Endothelial cell of umbilical vein (primary cell): ENCODE data around the gene SMARCD2. TPM values are rescaled to one million over a fixed set of nuclear protein-coding genes. Genes with fewer than 3 reads are reported as not detected.

ENCODE experiments used
- BruUV-seq: library from RNA; stranded (reverse); fragments of 400-500 nt; replicated peaks from 2 replicates; lab custom pipeline; 2021; lab: Mats Ljungman, UMichigan
- CTCF ChIA-PET: fragments of 300-600, 350-600 bp; sonication (Branson Sonifier 250); formaldehyde crosslinking; loops from one replicate; lab custom pipeline; 2021; ENCODE audit warnings: antibody characterized with exemption, inconsistent platforms; lab: Charles Lee
- POLR2A ChIA-PET: fragments of 300-600, 350-600 bp; sonication (Branson Sonifier 250); formaldehyde crosslinking; loops from one replicate; lab custom pipeline; 2021; ENCODE audit warnings: antibody characterized with exemption, inconsistent platforms; lab: Charles Lee
- DNase-seq: peaks from one replicate; pipeline ENCODE4 v3.0.0-alpha.2; 2011; ENCODE audit warnings: low read depth, low spot score
- FAIRE-seq: peaks from 2 replicates; lab custom pipeline; 2011; peaks lifted over from hg19 to GRCh38; lab: Jason Lieb, UNC
- H2AFZ ChIP-seq: 2 replicates; pipeline ENCODE4 v1.6.0; 2012; ENCODE audit warnings: low read depth, low read length, control low read depth, inconsistent platforms
- H3K27ac ChIP-seq: 2 replicates; pipeline ENCODE4 v1.5.1; 2011; ENCODE audit warnings: low read depth, mild to moderate bottlenecking, control low read depth, low read length, moderate library complexity; ENCODE audit not compliant: insufficient read depth
- H3K27me3 ChIP-seq, 2 experiments: 2 replicates each; pipeline versions ENCODE4 v1.6.0 to v1.6.1; 2011; ENCODE audit warnings: low read length in 2 of 2, mixed read lengths in 1 of 2; ENCODE audit not compliant: control insufficient read depth in 2 of 2, insufficient read depth in 2 of 2
- H3K36me3 ChIP-seq, 2 experiments: 2 replicates in 1 of 2; 3 replicates in 1 of 2; pipeline ENCODE4 v1.5.1; 2011; ENCODE audit warnings: low read length in 2 of 2, mild to moderate bottlenecking in 1 of 2, moderate library complexity in 1 of 2; ENCODE audit not compliant: control insufficient read depth in 2 of 2, insufficient read depth in 2 of 2; ENCODE audit errors: extremely low read depth in 1 of 2
- H3K4me1 ChIP-seq: 3 replicates; pipeline ENCODE4 v1.5.1; 2011; ENCODE audit warnings: mild to moderate bottlenecking, low read length; ENCODE audit not compliant: control insufficient read depth, insufficient read depth; ENCODE audit errors: extremely low read depth
- H3K4me2 ChIP-seq: 2 replicates; pipeline ENCODE4 v1.6.1; 2011; ENCODE audit warnings: low read length, control low read depth, mixed read lengths; ENCODE audit not compliant: insufficient read depth
- H3K4me3 ChIP-seq, 3 experiments: fragments of 200-600 bp in 1 of 3; sonication (generic), shearing (Covaris generic) in 1 of 3; replicated peaks in 1 of 3; 2 replicates each; pipeline ENCODE4 v1.5.1; 2011 to 2016; ENCODE audit warnings: control low read depth in 3 of 3, low read length in 3 of 3, mild to moderate bottlenecking in 2 of 3, inconsistent platforms in 1 of 3, low read depth in 1 of 3, moderate library complexity in 1 of 3; ENCODE audit not compliant: insufficient read depth in 1 of 3
- H3K79me2 ChIP-seq: 2 replicates; pipeline ENCODE4 v1.6.0; 2012; ENCODE audit warnings: low read length, inconsistent platforms; ENCODE audit not compliant: control insufficient read depth, insufficient read depth
- H3K9ac ChIP-seq: replicated peaks from 2 replicates; pipeline ENCODE3; 2011; ENCODE audit warnings: low read length, control low read depth; ENCODE audit not compliant: insufficient read depth; ENCODE audit errors: extremely low read depth
- H3K9me1 ChIP-seq: replicated peaks from 3 replicates; pipeline ENCODE4 v1.6.0; 2011; ENCODE audit warnings: mild to moderate bottlenecking, low read length; ENCODE audit not compliant: control insufficient read depth, insufficient read depth; ENCODE audit errors: extremely low read depth
- H3K9me3 ChIP-seq: replicated peaks from 2 replicates; pipeline ENCODE4 v1.5.1; 2012; ENCODE audit warnings: low read length, inconsistent platforms; ENCODE audit not compliant: control insufficient read depth, insufficient read depth
- H4K20me1 ChIP-seq: replicated peaks from 2 replicates; pipeline ENCODE3; 2011; ENCODE audit warnings: mild to moderate bottlenecking, low read length; ENCODE audit not compliant: control insufficient read depth, insufficient read depth; ENCODE audit errors: extremely low read depth
- EZH2 ChIP-seq: IDR thresholded peaks from 2 replicates; pipeline ENCODE4 v1.6.1; 2012; ENCODE audit warnings: borderline replicate concordance, low read depth, mild to moderate bottlenecking, moderate library complexity, low read length, inconsistent platforms; ENCODE audit not compliant: severe bottlenecking
- FOS ChIP-seq: IDR thresholded peaks from 2 replicates; pipeline ENCODE4 v1.6.1; 2011; ENCODE audit warnings: mild to moderate bottlenecking, low read length, moderate library complexity, borderline replicate concordance; ENCODE audit not compliant: insufficient read depth
- GATA2 ChIP-seq: IDR thresholded peaks from 2 replicates; pipeline ENCODE4 v1.7.0; 2011; ENCODE audit warnings: low read depth, mild to moderate bottlenecking, moderate library complexity, mixed read lengths, low read length; ENCODE audit not compliant: insufficient read length, insufficient read depth
- JUN ChIP-seq: IDR thresholded peaks from 2 replicates; pipeline ENCODE4 v1.6.1; 2011; ENCODE audit warnings: borderline replicate concordance, low read depth; ENCODE audit not compliant: insufficient read length, insufficient read depth
- MYC ChIP-seq: IDR thresholded peaks from one replicate; pipeline ENCODE4 v1.6.1; 2011; ENCODE audit warnings: mild to moderate bottlenecking, low read depth, low read length
- POLR2A ChIP-seq: IDR thresholded peaks from 2 replicates; pipeline ENCODE4 v1.6.1; 2012; ENCODE audit warnings: low read depth, mild to moderate bottlenecking, control low read depth, low read length
- POLR2AphosphoS5 ChIP-seq: IDR thresholded peaks from 2 replicates; pipeline ENCODE4 v1.6.1; 2012; ENCODE audit warnings: low read depth, mild to moderate bottlenecking, control low read depth, low read length, moderate library complexity; ENCODE audit not compliant: insufficient read depth
- dilution Hi-C: fragments of 300-500 bp; cut with MboI; formaldehyde crosslinking; loops from one replicate; pipeline ENCODE4 v1.15.0; 2019; ENCODE audit warnings: low sequenced_read_pairs; ENCODE audit not compliant: extremely low pct_ligation_motif_present
- intact Hi-C: fragments of 100-400 bp; cut with micrococcal nuclease; formaldehyde crosslinking; loops from one replicate; pipeline ENCODE4 v1.10.0; 2022
- polyA plus RNA-seq, 4 experiments: library from polyadenylated mRNA; depleted of rRNA in 3 of 4; stranded (reverse) in 3 of 4; unstranded in 1 of 4; fragments of >200 nt; gene quantifications; 2 replicates each; pipeline versions ENCODE4 v1.2.1 to v1.2.3, GENCODE V29; 2011 to 2012; ENCODE audit warnings: missing spikeins in 1 of 4
- total RNA-seq: library from RNA; stranded (reverse); gene quantifications from 2 replicates; pipeline ENCODE4 v1.2.3, GENCODE V29; 2021
- TF ChIP-seq, protein P1 (sequence below), 2 donors: IDR thresholded peaks; 1 replicate in 1 of 2; 2 replicates in 1 of 2; pipeline ENCODE4 v1.5.1; 2011; ENCODE audit warnings: low read length in 2 of 2, mild to moderate bottlenecking in 2 of 2, moderate library complexity in 2 of 2, control low read depth in 1 of 2, inconsistent platforms in 1 of 2, low read depth in 1 of 2; ENCODE audit not compliant: insufficient read depth in 1 of 2; ENCODE audit errors: extremely low read depth in 1 of 2
- TF ChIP-seq, protein P2 (sequence below): IDR thresholded peaks from 2 replicates; pipeline ENCODE4 v1.6.1; 2011; ENCODE audit not compliant: insufficient read depth, insufficient read length

Gene SMARCD2
- total and polyA plus RNA-seq, 2 donors (not counting 3 experiments of a cell fraction or from before 2014, with no cell fraction given), result 51.2 to 55.7 TPM

DNA sequence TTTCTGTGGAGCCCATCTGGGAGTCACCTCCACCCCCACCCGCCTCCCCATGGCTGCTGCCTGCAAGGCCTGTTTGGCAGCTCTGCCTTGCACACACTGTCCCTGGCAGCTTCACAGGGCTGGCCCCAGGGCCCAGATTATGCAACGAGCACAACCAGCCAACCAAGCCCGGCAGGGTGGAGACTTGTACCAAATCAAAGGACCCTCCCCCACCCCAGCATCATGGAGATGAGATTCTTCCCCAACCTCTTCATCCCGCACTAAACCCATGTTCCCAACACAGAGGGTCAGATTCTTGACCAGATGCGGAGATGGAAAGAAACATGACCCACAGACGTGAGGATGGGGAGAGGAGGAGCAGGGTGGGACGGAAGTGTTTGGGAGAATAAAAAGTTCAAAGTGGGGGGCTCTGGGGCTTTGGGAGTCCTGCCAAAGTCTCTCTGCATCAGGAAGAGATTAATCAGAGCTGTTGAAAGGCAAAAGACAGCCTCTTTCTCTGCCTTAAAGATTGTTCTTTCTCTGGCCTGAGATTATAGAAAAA lies 3.8 kb downstream of the SMARCD2 start:
- Histone ChIP-seq H3K27me3 (no peaks in the 10 kb centered on the region), H3K79me2 (peaks cover 43% of the 10 kb centered on the region), H3K27ac (no peak overlapping the region), H3K36me3 (peaks cover 5 to 12% of the 10 kb centered on the region in 2 experiments), H3K9me3 (no peaks in the 10 kb centered on the region), H3K4me1 (peaks cover 21% of the 10 kb centered on the region), H3K9me1 (no peaks in the 10 kb centered on the region), H3K4me3 (no peak overlapping the region), H3K9ac (no peak overlapping the region), H3K4me2 (no peak overlapping the region), H2AFZ (no peak overlapping the region), H4K20me1 (no peaks in the 10 kb centered on the region)
- ChIA-PET CTCF (interaction anchor here (0.9 kb wide), 1 partner anchor 27 kb away, joined by 3 read pairs; no protein-coding TSS in a partner anchor), POLR2A (no interaction called here)
- no peak for TF ChIP-seq MYC
- no TSS peak for BruUV-seq
- dilution Hi-C loops (no loop called here), intact Hi-C loops (no loop called here)
- DNase-seq, result no peak
- FAIRE-seq, result peak; percentile 44

DNA sequence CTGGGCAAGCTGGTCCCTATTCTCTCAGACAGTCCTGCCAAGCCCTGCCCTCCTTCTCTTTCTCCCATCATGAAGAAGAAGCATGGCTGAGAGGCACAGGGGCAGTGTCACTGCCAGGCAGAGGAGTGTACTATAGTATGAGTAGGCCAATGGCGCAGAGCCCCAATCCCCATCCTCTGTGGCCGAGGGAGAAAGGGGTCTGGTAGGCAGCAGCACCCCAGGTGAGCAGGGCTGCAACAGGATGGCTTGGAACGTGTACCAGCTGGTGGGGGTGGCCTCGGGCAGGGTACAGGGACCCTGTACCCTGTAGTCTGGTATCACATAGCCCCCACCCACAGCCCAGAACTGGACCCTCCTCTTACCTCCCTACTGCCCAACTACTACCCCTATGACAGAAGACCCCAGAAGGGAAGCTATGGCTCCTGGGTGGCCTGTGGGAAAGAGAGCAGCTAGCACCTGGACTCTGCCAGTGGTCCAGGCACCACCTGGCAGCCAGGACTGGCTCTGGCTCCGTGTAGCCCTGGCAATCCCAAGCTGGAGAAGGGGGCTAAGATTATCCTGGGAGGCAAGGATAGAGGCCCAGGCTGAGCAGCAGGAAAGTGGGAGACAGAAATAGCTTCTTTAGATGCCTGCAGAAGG lies 4.4 kb downstream of the SMARCD2 start:
- Histone ChIP-seq H3K36me3 (peaks cover 6 to 17% of the 10 kb centered on the region in 2 experiments), H3K4me3 (no peak overlapping the region), H3K27ac (no peak overlapping the region), H3K9ac (no peak overlapping the region), H4K20me1 (no peaks in the 10 kb centered on the region), H3K79me2 (peaks cover 43% of the 10 kb centered on the region), H3K4me2 (no peak overlapping the region), H2AFZ (no peak overlapping the region), H3K27me3 (no peaks in the 10 kb centered on the region), H3K9me3 (no peaks in the 10 kb centered on the region), H3K9me1 (no peaks in the 10 kb centered on the region), H3K4me1 (peaks cover 17% of the 10 kb centered on the region)
- POLR2A ChIA-PET, result no interaction called here
- intact Hi-C loops (no loop called here), dilution Hi-C loops (no loop called here)
- FAIRE-seq (no peak), DNase-seq (no peak)
- no peak for TF ChIP-seq FOS
- TF ChIP-seq POLR2AphosphoS5, result no peak
- TF ChIP-seq JUN, result no peak
- TF ChIP-seq, protein P1, sequence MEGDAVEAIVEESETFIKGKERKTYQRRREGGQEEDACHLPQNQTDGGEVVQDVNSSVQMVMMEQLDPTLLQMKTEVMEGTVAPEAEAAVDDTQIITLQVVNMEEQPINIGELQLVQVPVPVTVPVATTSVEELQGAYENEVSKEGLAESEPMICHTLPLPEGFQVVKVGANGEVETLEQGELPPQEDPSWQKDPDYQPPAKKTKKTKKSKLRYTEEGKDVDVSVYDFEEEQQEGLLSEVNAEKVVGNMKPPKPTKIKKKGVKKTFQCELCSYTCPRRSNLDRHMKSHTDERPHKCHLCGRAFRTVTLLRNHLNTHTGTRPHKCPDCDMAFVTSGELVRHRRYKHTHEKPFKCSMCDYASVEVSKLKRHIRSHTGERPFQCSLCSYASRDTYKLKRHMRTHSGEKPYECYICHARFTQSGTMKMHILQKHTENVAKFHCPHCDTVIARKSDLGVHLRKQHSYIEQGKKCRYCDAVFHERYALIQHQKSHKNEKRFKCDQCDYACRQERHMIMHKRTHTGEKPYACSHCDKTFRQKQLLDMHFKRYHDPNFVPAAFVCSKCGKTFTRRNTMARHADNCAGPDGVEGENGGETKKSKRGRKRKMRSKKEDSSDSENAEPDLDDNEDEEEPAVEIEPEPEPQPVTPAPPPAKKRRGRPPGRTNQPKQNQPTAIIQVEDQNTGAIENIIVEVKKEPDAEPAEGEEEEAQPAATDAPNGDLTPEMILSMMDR (IDR thresholded peaks at IDR 0.05; ENCODE audit: extremely low read depth in 1 of 2, insufficient read depth in 1 of 2, low read depth in 1 of 2, low read length in 2 of 2), result no peak
- no peak for TF ChIP-seq MYC
- TF ChIP-seq, protein P2, sequence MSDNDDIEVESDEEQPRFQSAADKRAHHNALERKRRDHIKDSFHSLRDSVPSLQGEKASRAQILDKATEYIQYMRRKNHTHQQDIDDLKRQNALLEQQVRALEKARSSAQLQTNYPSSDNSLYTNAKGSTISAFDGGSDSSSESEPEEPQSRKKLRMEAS, result no peak
- no peak for TF ChIP-seq EZH2
- TF ChIP-seq POLR2A, result no peak
- TF ChIP-seq GATA2, result no peak
- CTCF ChIA-PET, result interaction anchor here (0.9 kb wide), 1 partner anchor 28 kb away, joined by 3 read pairs; no protein-coding TSS in a partner anchor
- BruUV-seq, result no TSS peak
